ENCODE measurements around the gene TMCO4.

TMCO4 gene

GRCh38 chr1:19689085-19689757 lies 110.5 kb downstream of the TMCO4 start:
- DNase-seq (ENCODE audit: insufficient read length, low spot score) (no peak), FAIRE-seq (no peak)
- no peak for TF ChIP-seq CTCF (IDR thresholded peaks at IDR 0.05; ENCODE audit: insufficient read depth, missing control alignments)

- no peak for DNase-seq (ENCODE audit: insufficient read length, low spot score)
- FAIRE-seq = no peak
- TF ChIP-seq CTCF (IDR thresholded peaks at IDR 0.05; ENCODE audit: insufficient read depth, missing control alignments) = no peak
These were observed 111.5 kb downstream of the TMCO4 start for GRCh38 chr1:19688041-19688842.

GRCh38 chr1:19687414-19687813 lies 112.3 kb downstream of the TMCO4 start:
- FAIRE-seq (no peak), DNase-seq (ENCODE audit: insufficient read length, low spot score) (no peak)
- no peak for TF ChIP-seq CTCF (IDR thresholded peaks at IDR 0.05; ENCODE audit: insufficient read depth, missing control alignments)

- FAIRE-seq = no peak
- no peak for DNase-seq (ENCODE audit: insufficient read length, low spot score)
- TF ChIP-seq CTCF (IDR thresholded peaks at IDR 0.05; ENCODE audit: insufficient read depth, missing control alignments) = no peak
These were observed 113.7 kb downstream of the TMCO4 start for GRCh38 chr1:19685994-19686393.

GRCh38 chr1:19684677-19685076 lies 115.0 kb downstream of the TMCO4 start:
- TF ChIP-seq CTCF (IDR thresholded peaks at IDR 0.05; ENCODE audit: insufficient read depth, missing control alignments) = no peak
- DNase-seq (ENCODE audit: insufficient read length, low spot score) (no peak), FAIRE-seq (no peak)

GRCh38 chr1:19683351-19683750 lies 116.4 kb downstream of the TMCO4 start:
- no peak for TF ChIP-seq CTCF (IDR thresholded peaks at IDR 0.05; ENCODE audit: insufficient read depth, missing control alignments)
- no peak for FAIRE-seq

GRCh38 chr1:19682901-19683300 lies 116.8 kb downstream of the TMCO4 start:
- FAIRE-seq = no peak

More at GRCh38 chr1:19683351-19683750, 116.4 kb downstream of the TMCO4 start:
- DNase-seq (ENCODE audit: insufficient read length, low spot score) = no peak

More at GRCh38 chr1:19682901-19683300, 116.8 kb downstream of the TMCO4 start:
- TF ChIP-seq CTCF (IDR thresholded peaks at IDR 0.05; ENCODE audit: insufficient read depth, missing control alignments) = no peak
- no peak for DNase-seq (ENCODE audit: insufficient read length, low spot score)

Data from D721Med (cell line).